ENCODE measurements around the gene ZNF451.

DNA sequence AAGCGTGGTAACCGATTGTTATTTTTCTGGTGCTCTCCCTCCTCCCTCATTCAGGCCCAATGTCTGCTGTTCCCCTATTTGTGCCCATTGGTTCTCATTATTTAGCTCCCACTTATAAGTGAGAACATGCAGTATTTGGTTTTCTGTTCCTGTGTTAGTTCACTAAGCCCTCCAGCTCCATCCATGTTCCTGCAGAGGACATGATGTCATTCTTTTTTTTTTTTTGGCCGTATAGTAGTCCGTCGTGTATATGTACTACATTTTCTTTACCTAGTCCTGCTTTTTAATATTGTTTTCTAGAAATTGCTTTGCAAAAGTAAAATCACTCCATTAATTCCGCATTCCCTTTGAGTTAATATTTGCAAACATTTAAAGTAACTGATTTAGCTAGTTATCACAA is 23.1 kb downstream of the ZNF451 start:
- TF ChIP-seq CTCF (IDR thresholded peaks at IDR 0.05): no peak
- no peak for TF ChIP-seq POLR2A (IDR thresholded peaks at IDR 0.05)
